Measurements from ENCODE around the gene AKAP14.

GRCh38 chrX:119916310-119916709, 20.6 kb downstream of the AKAP14 start:
- TF ChIP-seq CTCF (conservative IDR thresholded peaks at IDR 0.05 in 1 of 2, IDR thresholded peaks at IDR 0.05 in 1 of 2; ENCODE audit: extremely low read depth in 1 of 2, insufficient read depth in 1 of 2, low read depth in 1 of 2, low read length in 2 of 2) (no peak), EZH2 (IDR thresholded peaks at IDR 0.05; ENCODE audit: borderline replicate concordance, low read length) (no peak)

Measured in mammary epithelial cell (primary cell).